ENCODE measurements around the gene MTG2.

MTG2 gene

GRCh38 chr20:62150310-62150575 lies 32.6 kb upstream of the MTG2 start:
- Histone ChIP-seq H3K4me3 (ENCODE audit: low read length) (no peak overlapping the region), H3F3A (ENCODE audit: control insufficient read depth, insufficient read depth) (no peaks in the 10 kb centered on the region), H3K36me3 (ENCODE audit: control insufficient read depth, low read length) (peaks cover 15% of the 10 kb centered on the region; the same call in 1 of the 2 replicates), H4K20me1 (ENCODE audit: control insufficient read depth, insufficient read depth, low read depth, low read length) (peaks cover 9% of the 10 kb centered on the region; the same call in 1 of the 2 replicates), H3K27me3 (ENCODE audit: control insufficient read depth, low read length) (no peaks in the 10 kb centered on the region), H3K4me2 (ENCODE audit: low read length) (no peak overlapping the region), H3K9me2 (replicated peaks; ENCODE audit: control insufficient read depth, low read length) (no peaks in the 10 kb centered on the region), H3K79me2 (ENCODE audit: control insufficient read depth, low read length) (peaks cover 96% of the 10 kb centered on the region), H3K4me1 (ENCODE audit: control insufficient read depth, low read length) (peaks cover under 1% of the 10 kb centered on the region; the same call in 1 of the 2 replicates), H3K9me3 (ENCODE audit: control insufficient read depth, insufficient read depth, low read length) (no peaks in the 10 kb centered on the region), H3K27ac (ENCODE audit: low read depth, low read length) (no peak overlapping the region)
- TF ChIP-seq CTCF (IDR thresholded peaks at IDR 0.05; ENCODE audit: low read depth, low read length, poor library complexity, severe bottlenecking), result no peak
- no peak for TF ChIP-seq EZH2phosphoT487 (IDR thresholded peaks at IDR 0.05; ENCODE audit: borderline replicate concordance, low read length)

GRCh38 chr20:62151225-62151624 lies 31.6 kb upstream of the MTG2 start:
- Histone ChIP-seq H3F3A (ENCODE audit: control insufficient read depth, insufficient read depth) (no peaks in the 10 kb centered on the region), H4K20me1 (ENCODE audit: control insufficient read depth, insufficient read depth, low read depth, low read length) (peaks cover 9% of the 10 kb centered on the region; the same call in 1 of the 2 replicates), H3K27me3 (ENCODE audit: control insufficient read depth, low read length) (no peaks in the 10 kb centered on the region), H3K79me2 (ENCODE audit: control insufficient read depth, low read length) (peaks cover 96% of the 10 kb centered on the region), H3K4me3 (ENCODE audit: low read length) (no peak overlapping the region), H3K4me1 (ENCODE audit: control insufficient read depth, low read length) (no peaks in the 10 kb centered on the region), H3K36me3 (ENCODE audit: control insufficient read depth, low read length) (peaks cover 10% of the 10 kb centered on the region; the same call in 1 of the 2 replicates), H3K9me2 (replicated peaks; ENCODE audit: control insufficient read depth, low read length) (no peaks in the 10 kb centered on the region), H3K27ac (ENCODE audit: low read depth, low read length) (no peak overlapping the region), H3K4me2 (ENCODE audit: low read length) (no peak overlapping the region), H3K9me3 (ENCODE audit: control insufficient read depth, insufficient read depth, low read length) (no peaks in the 10 kb centered on the region)
- TF ChIP-seq CTCF (IDR thresholded peaks at IDR 0.05; ENCODE audit: low read depth, low read length, poor library complexity, severe bottlenecking) (no peak), EZH2phosphoT487 (IDR thresholded peaks at IDR 0.05; ENCODE audit: borderline replicate concordance, low read length) (no peak)

GRCh38 chr20:62151835-62152364 lies 30.9 kb upstream of the MTG2 start:
- Histone ChIP-seq H3K9me3 (ENCODE audit: control insufficient read depth, insufficient read depth, low read length) (no peaks in the 10 kb centered on the region), H4K20me1 (ENCODE audit: control insufficient read depth, insufficient read depth, low read depth, low read length) (peaks cover 8% of the 10 kb centered on the region; the same call in 1 of the 2 replicates), H3K27ac (ENCODE audit: low read depth, low read length) (no peak overlapping the region), H3K4me3 (ENCODE audit: low read length) (no peak overlapping the region), H3K27me3 (ENCODE audit: control insufficient read depth, low read length) (no peaks in the 10 kb centered on the region), H3K9me2 (replicated peaks; ENCODE audit: control insufficient read depth, low read length) (no peaks in the 10 kb centered on the region), H3K79me2 (ENCODE audit: control insufficient read depth, low read length) (peaks cover 96% of the 10 kb centered on the region), H3F3A (ENCODE audit: control insufficient read depth, insufficient read depth) (no peaks in the 10 kb centered on the region), H3K4me2 (ENCODE audit: low read length) (no peak overlapping the region), H3K36me3 (ENCODE audit: control insufficient read depth, low read length) (peaks cover 8% of the 10 kb centered on the region; the same call in 1 of the 2 replicates), H3K4me1 (ENCODE audit: control insufficient read depth, low read length) (no peaks in the 10 kb centered on the region)
- no peak for TF ChIP-seq CTCF (IDR thresholded peaks at IDR 0.05; ENCODE audit: low read depth, low read length, poor library complexity, severe bottlenecking)
- no peak for TF ChIP-seq EZH2phosphoT487 (IDR thresholded peaks at IDR 0.05; ENCODE audit: borderline replicate concordance, low read length)
